Ramos (cell line): Measurements from ENCODE around the gene CFAP57.

Experiments used
- in situ Hi-C: fragments of 300-500 bp; cut with MboI; formaldehyde crosslinking; loops from one replicate; pipeline ENCODE4 v1.14.3; 2022; ENCODE audit warnings: low sequenced_read_pairs; ENCODE audit not compliant: unreplicated experiment

Gene CFAP57

GRCh38 chr1:43250351-43250761, 78.2 kb downstream of the CFAP57 start:
- in situ Hi-C loops, result no loop called here

DNA sequence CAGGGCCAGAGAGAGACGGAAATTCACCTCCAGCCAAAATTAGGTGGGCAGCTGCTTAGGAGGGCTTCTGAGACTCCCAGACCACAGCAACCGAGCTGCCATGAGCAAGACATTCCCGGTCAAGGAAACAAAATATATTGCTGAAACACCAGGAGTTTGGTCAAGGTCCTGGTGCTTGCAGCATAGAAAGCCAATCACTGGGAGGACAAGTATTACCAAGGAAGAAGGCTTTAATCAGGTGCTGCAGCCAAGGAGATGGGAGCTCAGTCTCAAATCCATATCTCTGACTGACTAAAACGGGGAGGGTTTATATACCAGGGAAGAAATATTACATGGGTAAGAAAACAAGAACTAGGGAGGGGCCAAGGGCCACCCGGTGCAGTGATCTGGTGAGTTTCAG, 78.9 kb downstream of the CFAP57 start:
- in situ Hi-C loops, result no loop called here

GRCh38 chr1:43252225-43252624, 80.1 kb downstream of the CFAP57 start:
- in situ Hi-C loops, result no loop called here

- in situ Hi-C loops, result no loop called here
Measured at GRCh38 chr1:43253173-43253572, 81.0 kb downstream of the CFAP57 start.

DNA sequence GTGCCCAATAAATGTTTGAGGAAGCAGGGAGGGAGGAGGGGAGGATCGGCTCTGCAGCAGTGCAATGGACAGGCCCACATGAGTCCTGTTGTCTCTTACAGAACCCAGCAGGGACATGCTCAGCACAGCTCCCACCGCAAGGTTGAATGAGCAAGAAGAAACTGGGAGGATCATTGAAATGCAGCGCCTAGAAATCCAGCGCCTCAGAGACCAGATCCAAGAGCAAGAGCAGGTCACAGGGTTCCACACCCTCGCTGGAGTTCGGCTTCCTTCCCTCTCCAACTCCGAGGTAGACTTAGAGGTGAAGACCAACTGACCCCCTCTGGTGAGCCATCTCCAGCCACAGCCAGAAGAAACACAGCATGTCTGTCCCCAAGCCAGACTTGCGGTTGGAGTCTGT, 81.7 kb downstream of the CFAP57 start:
- in situ Hi-C loops, result no loop called here

- in situ Hi-C loops, result no loop called here
Measured at GRCh38 chr1:43255438-43256210, 83.5 kb downstream of the CFAP57 start.

GRCh38 chr1:43256675-43257570, 84.8 kb downstream of the CFAP57 start:
- in situ Hi-C loops, result no loop called here

- in situ Hi-C loops, result no loop called here
Measured at GRCh38 chr1:43258370-43258769, 86.2 kb downstream of the CFAP57 start.

- in situ Hi-C loops, result no loop called here
Measured at GRCh38 chr1:43265431-43265830, 93.3 kb downstream of the CFAP57 start.

DNA sequence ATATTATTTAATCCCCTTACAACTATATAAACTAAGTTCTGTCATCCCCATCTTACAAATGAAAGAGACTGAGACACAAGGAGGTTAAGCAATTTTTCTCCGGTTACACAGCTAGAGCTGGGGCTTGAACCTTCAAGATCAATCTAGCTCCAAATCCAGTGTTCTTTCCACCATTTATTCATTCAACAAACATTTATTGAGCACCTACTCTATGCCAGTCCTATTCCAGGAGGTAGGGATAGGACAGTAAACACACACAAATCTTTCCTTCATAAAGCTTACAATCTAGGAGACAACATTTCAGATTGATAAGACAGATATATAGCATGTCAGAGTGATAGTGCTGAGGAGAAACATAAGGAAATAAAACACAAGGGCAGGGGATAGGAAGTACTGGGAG, 94.8 kb downstream of the CFAP57 start:
- in situ Hi-C loops, result no loop called here

- in situ Hi-C loops, result no loop called here
Measured at GRCh38 chr1:43267291-43267805, 95.2 kb downstream of the CFAP57 start.

GRCh38 chr1:43267818-43268425, 95.8 kb downstream of the CFAP57 start:
- in situ Hi-C loops, result no loop called here

DNA sequence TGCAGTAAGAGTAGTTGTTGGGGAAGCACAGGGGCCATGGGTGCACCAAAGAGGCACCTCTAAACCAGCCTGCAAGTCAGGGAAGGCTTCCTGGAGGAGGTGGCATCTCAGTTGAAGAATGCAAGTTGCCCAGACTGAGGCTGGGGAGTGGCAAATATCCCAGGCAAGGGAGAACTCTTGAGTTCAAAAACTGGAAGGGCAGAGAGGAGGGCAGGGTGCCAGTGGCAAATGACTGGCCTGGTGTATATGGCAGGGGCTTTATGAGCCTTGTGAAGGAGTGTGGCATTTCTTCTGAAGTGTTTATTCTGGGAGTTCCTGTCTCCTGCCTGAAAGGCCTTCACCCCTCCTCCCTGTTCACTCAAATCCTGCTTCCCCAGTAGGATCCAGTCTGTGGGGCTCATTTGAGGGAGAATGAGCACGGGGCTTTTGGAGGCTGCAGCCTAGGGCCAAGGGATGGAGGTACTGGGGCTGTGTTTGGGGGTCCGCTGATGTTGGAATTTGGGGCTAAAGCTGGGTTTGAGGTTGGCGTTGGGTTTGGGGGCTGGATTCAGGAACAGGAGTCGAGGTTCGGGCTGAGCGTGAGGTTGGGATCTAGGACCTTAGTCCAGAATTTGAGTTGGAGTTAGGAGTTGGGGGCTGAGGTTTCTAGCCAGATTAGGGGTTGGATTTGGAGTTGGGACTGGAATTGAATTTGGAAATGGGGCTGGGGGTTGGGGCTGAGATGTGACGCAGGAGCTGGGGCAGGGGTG, 97.7 kb downstream of the CFAP57 start, which contains the start of gene TMEM125:
Gene TMEM125 (plus strand): TSS at position 357 of the 749 bp plus-strand sequence. CDS start 2,740 bp downstream, outside the sequence.
- in situ Hi-C loops, result no loop called here

GRCh38 chr1:43270421-43271095, 98.4 kb downstream of the CFAP57 start:
- in situ Hi-C loops, result no loop called here

DNA sequence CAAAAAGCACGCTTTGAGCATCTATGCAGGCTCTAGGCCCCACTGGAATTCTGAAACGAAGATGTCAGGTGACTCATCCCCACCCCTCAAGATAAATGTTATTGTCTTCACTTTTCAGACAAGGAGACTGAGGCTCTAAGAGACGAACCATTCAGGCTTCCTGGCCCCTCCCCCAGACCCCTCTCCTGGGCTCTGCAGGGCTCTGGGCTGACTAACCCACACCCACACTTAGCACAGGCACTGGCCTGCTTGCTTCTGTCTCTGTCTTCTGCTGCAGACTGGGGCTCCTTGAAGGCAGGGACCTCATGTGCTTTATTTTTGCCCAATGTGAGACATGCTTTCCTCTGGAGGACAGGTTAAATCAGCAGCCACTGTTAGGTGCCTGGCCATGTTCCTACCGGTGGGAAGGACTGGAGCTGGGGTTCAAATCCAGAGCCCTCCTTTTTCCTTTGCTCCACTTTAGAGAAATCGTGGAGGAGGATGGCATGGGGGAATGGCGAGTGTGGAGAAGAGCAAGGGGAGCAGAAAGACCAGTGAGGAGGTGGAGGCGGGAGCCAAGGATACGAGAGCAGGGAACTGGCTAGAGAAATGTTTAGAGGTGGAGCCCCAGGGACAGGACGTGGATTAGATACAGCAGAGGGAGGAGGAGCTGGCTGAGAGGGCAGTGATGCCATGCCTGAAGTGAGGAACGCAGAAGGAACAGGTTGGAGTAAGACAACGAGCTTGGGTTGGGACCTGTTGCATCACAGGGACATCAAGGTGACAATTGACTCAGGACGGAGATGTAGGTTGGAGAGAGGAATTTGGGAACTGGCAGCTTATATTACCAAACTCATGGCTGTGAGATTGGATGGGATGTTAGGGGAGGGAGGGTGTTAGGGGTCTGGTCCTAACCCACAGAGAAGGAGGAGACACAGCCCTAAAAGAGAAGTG, 99.3 kb downstream of the CFAP57 start:
- in situ Hi-C loops, result no loop called here

DNA sequence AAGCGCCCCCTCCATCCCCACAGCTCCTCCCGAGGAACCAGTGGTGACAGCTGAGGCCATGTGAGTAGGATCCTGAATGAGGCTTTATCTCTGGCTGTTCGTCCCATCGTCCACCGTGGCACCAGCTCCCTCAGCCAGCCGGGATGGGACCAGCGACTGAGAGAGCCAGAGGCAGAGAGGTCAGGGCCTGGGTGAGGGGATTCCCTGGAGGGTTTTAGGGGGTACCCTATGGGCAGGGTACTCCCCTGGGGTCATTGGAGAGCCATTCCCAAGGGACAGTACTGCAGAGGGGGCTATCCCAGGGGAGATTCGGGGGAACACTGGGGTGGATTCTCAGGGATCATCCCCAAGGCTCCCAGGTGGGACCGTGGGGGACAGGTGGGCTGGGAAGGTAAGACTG, 100.0 kb downstream of the CFAP57 start:
- in situ Hi-C loops, result no loop called here

- in situ Hi-C loops, result no loop called here
Measured at GRCh38 chr1:43272576-43273571, 100.7 kb downstream of the CFAP57 start.
